Measurements from ENCODE around the gene SMAD6. TPM values are rescaled to one million over a fixed set of nuclear protein-coding genes. Genes with fewer than 3 reads are reported as not detected.
A peak's percentile ranks its signal among the peaks of the same experiment; 100 is the strongest.

SMAD6 gene
- total and polyA plus RNA-seq, 2 experiments from 2014 or later: 1.6 to 15.7 TPM

- Histone ChIP-seq H3K27ac (ENCODE audit: low read depth) (peak overlapping the region; percentile 87; the same call in 1 of the 2 replicates), H3K36me3 (ENCODE audit: insufficient read depth) (no peaks in the 10 kb centered on the region), H3K4me3 (no peak overlapping the region), H3F3A (replicated peaks; ENCODE audit: low read depth) (peaks cover 7% of the 10 kb centered on the region; the same call in 1 of the 2 replicates), H3K9me2 (ENCODE audit: insufficient read depth) (no peaks in the 10 kb centered on the region), H3K4me2 (peak overlapping the region; percentile 55; the same call in 1 of the 2 replicates), H3K27me3 (ENCODE audit: insufficient read depth) (no peaks in the 10 kb centered on the region), H4K20me1 (replicated peaks; ENCODE audit: insufficient read depth) (peaks cover 4% of the 10 kb centered on the region; the same call in 1 of the 2 replicates), H3K79me2 (replicated peaks; ENCODE audit: insufficient read depth) (no peaks in the 10 kb centered on the region), H2AFZ (no peak overlapping the region), H3K4me1 (ENCODE audit: insufficient read depth) (peaks cover 54% of the 10 kb centered on the region)
- ATAC-seq (no peak), DNase-seq (ENCODE audit: low spot score) (peak; percentile 26)
- Mint-ChIP-seq H3K27me3 (ENCODE audit: insufficient read depth, low read depth, poor library complexity) (peaks cover 17% of the 10 kb centered on the region), H3K9me3 (no peaks in the 10 kb centered on the region), H3K4me3 (no peak overlapping the region), H3K4me1 (peaks cover 57% of the 10 kb centered on the region), H3K36me3 (ENCODE audit: low read depth) (no peaks in the 10 kb centered on the region), H3K27ac (peak overlapping the region; percentile 24; the same call in 1 of the 2 replicates)
- TF ChIP-seq EZH2 (IDR thresholded peaks at IDR 0.05; ENCODE audit: low read depth, unreplicated experiment) (no peak), ZNF331 (CRISPR knock-in tag; IDR thresholded peaks at IDR 0.05; ENCODE audit: low read depth) (no peak), CTCF (conservative IDR thresholded peaks at IDR 0.05; ENCODE audit: low read depth in 2 of 2) (no peak), CREB1 (CRISPR knock-in tag; IDR thresholded peaks at IDR 0.05; ENCODE audit: low read depth) (no peak), EZH2phosphoT487 (IDR thresholded peaks at IDR 0.05; ENCODE audit: unreplicated experiment) (no peak), REST (IDR thresholded peaks at IDR 0.05; ENCODE audit: unreplicated experiment) (no peak), POLR2AphosphoS5 (IDR thresholded peaks at IDR 0.05; ENCODE audit: low read depth) (no peak)
Measured at GRCh38 chr15:66744610-66745279, 42.7 kb downstream of the SMAD6 start.

GRCh38 chr15:66745530-66746230 lies 43.6 kb downstream of the SMAD6 start:
- H2AFZ ChIP-seq: no peak overlapping the region
- H3K27ac ChIP-seq (ENCODE audit: low read depth): 0 out of 2 replicates have a peak overlapping the region, but pooled peaks have one; percentile 87
- Mint-ChIP-seq H3K9me3 (no peaks in the 10 kb centered on the region), H3K36me3 (ENCODE audit: low read depth) (no peaks in the 10 kb centered on the region), H3K27ac (peak overlapping the region; percentile 24; the same call in 1 of the 2 replicates), H3K4me1 (peaks cover 67% of the 10 kb centered on the region), H3K27me3 (ENCODE audit: insufficient read depth, low read depth, poor library complexity) (peaks cover 20% of the 10 kb centered on the region), H3K4me3 (peak overlapping the region; percentile 22; the same call in 1 of the 3 replicates)
- H3K4me1 ChIP-seq (ENCODE audit: insufficient read depth): peaks cover 62% of the 10 kb centered on the region
- no peak for ATAC-seq
- no peak overlapping the region for H3K4me3 ChIP-seq
- no peaks in the 10 kb centered on the region for H3K9me2 ChIP-seq (ENCODE audit: insufficient read depth)
- peaks cover under 1% of the 10 kb centered on the region; the same call in 1 of the 2 replicates for H4K20me1 ChIP-seq (replicated peaks; ENCODE audit: insufficient read depth)
- peak overlapping the region; percentile 55 for H3K4me2 ChIP-seq
- no peak for DNase-seq (ENCODE audit: low spot score)
- H3K79me2 ChIP-seq (replicated peaks; ENCODE audit: insufficient read depth): no peaks in the 10 kb centered on the region
- H3F3A ChIP-seq (replicated peaks; ENCODE audit: low read depth): peaks cover 7% of the 10 kb centered on the region; the same call in 1 of the 2 replicates
- no peaks in the 10 kb centered on the region for H3K36me3 ChIP-seq (ENCODE audit: insufficient read depth)
- no peaks in the 10 kb centered on the region for H3K27me3 ChIP-seq (ENCODE audit: insufficient read depth)
- no peak for TF ChIP-seq EZH2phosphoT487 (IDR thresholded peaks at IDR 0.05; ENCODE audit: unreplicated experiment)
